Esophagus (tissue), 2 donors: ENCODE results near the gene MYBPC1. TPM values are rescaled to one million over a fixed set of nuclear protein-coding genes. Genes with fewer than 3 reads are reported as not detected.

Experiments used
- H3K27ac ChIP-seq, 2 donors: one replicate each; pipeline ENCODE4 v1.5.1; 2013; ENCODE audit warnings: low read depth in 2 of 2, mild to moderate bottlenecking in 2 of 2, inconsistent platforms in 1 of 2, low read length in 1 of 2, moderate library complexity in 1 of 2
- H3K27me3 ChIP-seq, 2 donors: one replicate each; pipeline ENCODE4 v1.6.1; 2013; ENCODE audit warnings: low read length in 2 of 2, control low read depth in 1 of 2, mild to moderate bottlenecking in 1 of 2; ENCODE audit not compliant: insufficient read depth in 2 of 2, control insufficient read depth in 1 of 2
- H3K36me3 ChIP-seq, 2 donors: one replicate each; pipeline ENCODE4 v1.6.1; 2013; ENCODE audit warnings: low read length in 1 of 2; ENCODE audit not compliant: control insufficient read depth in 2 of 2, insufficient read depth in 2 of 2
- H3K4me1 ChIP-seq, 2 donors: one replicate each; pipeline ENCODE4 v1.6.1; 2013; ENCODE audit warnings: low read length in 1 of 2; ENCODE audit not compliant: control insufficient read depth in 2 of 2, insufficient read depth in 2 of 2
- H3K4me3 ChIP-seq, 2 donors: one replicate each; pipeline ENCODE4 v1.5.1; 2013; ENCODE audit warnings: low read length in 2 of 2, mild to moderate bottlenecking in 2 of 2, low read depth in 1 of 2, moderate library complexity in 1 of 2
- H3K9me3 ChIP-seq, 2 donors: one replicate each; pipeline ENCODE4 v1.6.1; 2013; ENCODE audit warnings: mild to moderate bottlenecking in 2 of 2, low read depth in 1 of 2, low read length in 1 of 2, moderate library complexity in 1 of 2; ENCODE audit not compliant: control insufficient read depth in 2 of 2, insufficient read depth in 1 of 2
- WGBS, 2 donors: extraction: QIAGEN DNeasy Blood & Tissue Kit; methylation state at CpG; one replicate each; pipeline ENCODE4 v1.1.7; 2013; 5-methylcytosine and 5-hydroxymethylcytosine counted together
- polyA plus RNA-seq, 2 donors: library from polyadenylated mRNA; stranded (reverse); fragments of 200-250 nt; gene quantifications; one replicate each; pipeline ENCODE4 v1.2.3, GENCODE V29; 2013
- donor health status: healthy with polysubstance abuse.
- donor health status: Bipolar disorder and iron deficiency.

MYBPC1 gene
- polyA plus RNA-seq, 2 donors = 0.16 TPM; not detected in 1

DNA sequence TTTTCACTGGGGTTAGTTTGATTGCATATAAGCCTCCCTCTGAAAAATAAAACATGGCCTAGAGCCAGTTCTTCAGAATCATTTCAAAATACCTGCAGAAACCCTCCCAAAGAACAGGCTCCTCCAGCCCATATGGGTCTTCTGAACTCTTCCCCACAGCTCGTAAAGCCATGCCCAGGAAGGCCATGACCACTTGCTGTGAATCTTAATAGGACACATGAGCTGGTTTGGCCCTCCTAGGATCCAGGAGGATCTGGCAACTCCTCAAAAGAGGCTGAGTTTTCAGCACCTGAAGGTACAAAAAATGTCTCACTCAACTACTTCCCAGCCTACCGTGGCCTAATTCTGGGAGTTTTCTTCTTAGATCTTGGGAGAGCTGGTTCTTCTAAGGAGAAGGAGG lies 2.4 kb downstream of the MYBPC1 start:
- Histone ChIP-seq H3K4me1 (no peaks in the 10 kb centered on the region), H3K27me3 (no peaks in the 10 kb centered on the region), H3K36me3 (no peaks in the 10 kb centered on the region), H3K27ac (no peak overlapping the region), H3K9me3 (no peaks in the 10 kb centered on the region), H3K4me3 (no peak overlapping the region)
- WGBS, 2 donors = 72 to 83% methylated on average over 2 of the region's 2 CpGs

DNA sequence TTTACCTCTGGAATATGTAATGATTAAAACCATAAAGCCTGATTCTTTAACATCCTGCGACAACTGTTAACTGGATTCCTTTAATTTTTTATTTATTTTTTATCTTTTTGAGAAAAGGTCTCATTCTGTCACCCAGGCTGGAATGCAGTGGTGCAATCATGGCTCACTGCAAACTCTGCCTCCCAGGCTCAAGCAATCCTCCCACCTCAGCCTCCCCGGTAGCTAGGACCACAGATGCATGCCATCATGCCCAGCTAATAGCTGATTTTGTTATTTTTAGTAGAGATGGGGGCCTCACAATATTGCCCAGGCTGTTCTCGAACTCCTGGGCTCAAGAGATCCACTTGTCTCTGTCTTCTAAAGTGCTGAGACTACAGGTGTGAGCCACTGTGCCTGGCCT lies 3.7 kb downstream of the MYBPC1 start:
- no peaks in the 10 kb centered on the region for H3K36me3 ChIP-seq
- H3K4me3 ChIP-seq = no peak overlapping the region
- H3K27me3 ChIP-seq = no peaks in the 10 kb centered on the region
- H3K9me3 ChIP-seq = no peaks in the 10 kb centered on the region
- no peaks in the 10 kb centered on the region for H3K4me1 ChIP-seq
- WGBS, 2 donors = 86 to 87% methylated on average over 3 of the region's 3 CpGs
- no peak overlapping the region for H3K27ac ChIP-seq

DNA sequence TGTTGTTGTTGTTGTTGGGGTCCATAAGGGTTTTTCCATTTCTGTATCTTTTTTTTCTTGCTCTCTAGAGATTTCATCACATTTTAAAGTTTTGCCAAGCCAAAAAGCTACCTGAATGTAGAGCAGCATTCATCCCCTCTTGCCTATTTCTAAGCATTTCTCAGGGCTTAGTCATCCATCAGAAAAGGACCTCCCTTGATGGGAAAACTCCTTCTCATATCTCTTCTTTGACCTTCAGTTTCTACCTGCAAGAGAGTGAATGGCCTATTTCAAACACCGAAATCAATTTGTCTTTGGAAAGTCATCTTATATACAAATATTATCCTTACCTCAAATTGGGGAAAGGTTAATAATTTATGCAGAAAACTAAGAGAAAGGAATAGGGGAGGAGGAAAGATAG lies 4.5 kb downstream of the MYBPC1 start:
- no peaks in the 10 kb centered on the region for H3K27me3 ChIP-seq
- H3K36me3 ChIP-seq = no peaks in the 10 kb centered on the region
- no peak overlapping the region for H3K4me3 ChIP-seq
- 79 to 88% methylated on average over 1 of the region's 1 CpG for WGBS, 2 donors
- H3K9me3 ChIP-seq = no peaks in the 10 kb centered on the region
- no peaks in the 10 kb centered on the region for H3K4me1 ChIP-seq
- H3K27ac ChIP-seq = no peak overlapping the region

DNA sequence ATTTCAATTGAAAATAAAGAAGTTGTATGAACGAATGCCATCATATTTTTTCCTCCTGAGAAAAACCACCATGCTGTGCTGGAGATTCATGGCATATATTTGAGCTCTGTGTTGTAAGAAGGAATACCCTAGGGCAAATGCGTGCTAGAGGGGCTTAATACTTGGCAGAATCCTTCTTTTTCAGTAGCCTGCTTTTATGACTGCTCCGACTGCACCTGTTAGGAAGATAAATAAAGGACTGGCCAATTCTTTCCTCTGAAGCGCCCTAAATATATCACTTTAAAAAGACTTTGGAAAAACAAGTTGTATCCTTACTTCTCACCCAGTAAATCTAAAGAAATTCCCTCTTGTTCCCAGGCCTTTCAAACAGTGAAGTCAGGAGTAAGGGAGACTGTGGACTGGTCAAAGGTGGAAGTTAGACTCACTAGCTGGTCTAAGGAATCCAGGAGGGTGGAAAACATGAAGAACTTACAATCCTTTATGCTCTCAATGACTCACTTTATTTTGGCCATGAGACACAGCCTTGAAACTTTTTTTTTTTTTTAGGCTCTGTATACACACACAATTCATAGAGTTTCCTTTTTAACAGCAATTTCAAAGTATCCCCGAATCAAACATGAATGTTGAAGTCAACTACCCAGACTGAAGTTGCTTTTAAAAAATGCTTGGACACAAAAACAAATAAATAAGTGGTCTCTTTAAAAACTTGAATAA lies 5.2 kb downstream of the MYBPC1 start:
- no peak overlapping the region for H3K27ac ChIP-seq
- H3K9me3 ChIP-seq = no peaks in the 10 kb centered on the region
- H3K4me3 ChIP-seq = no peak overlapping the region
- H3K36me3 ChIP-seq = no peaks in the 10 kb centered on the region
- 50 to 55% methylated on average over 5 of the region's 5 CpGs for WGBS, 2 donors
- H3K27me3 ChIP-seq = no peaks in the 10 kb centered on the region
- H3K4me1 ChIP-seq = no peaks in the 10 kb centered on the region

DNA sequence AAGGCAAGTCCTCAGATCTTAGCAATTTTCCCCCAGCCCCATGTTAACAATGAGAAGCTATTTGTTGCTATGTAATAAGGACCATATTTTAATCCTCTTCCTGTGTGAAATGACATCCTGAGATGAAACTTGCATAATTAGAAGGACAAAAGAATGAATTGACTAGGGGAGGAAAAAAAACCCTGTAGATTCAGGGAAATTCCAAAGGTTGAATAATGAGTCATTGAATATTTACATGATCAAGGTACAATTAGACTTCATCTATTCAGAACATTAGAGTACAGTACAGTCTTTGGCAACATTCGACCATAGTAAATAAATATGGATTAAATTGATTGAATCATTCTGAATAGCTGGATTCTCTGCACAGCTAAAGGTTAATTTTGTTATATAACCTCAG lies 9.4 kb downstream of the MYBPC1 start:
- peaks cover 0 to 3% of the 10 kb centered on the region in 2 donors for H3K4me1 ChIP-seq
- no peak overlapping the region for H3K4me3 ChIP-seq
- 26 to 33% methylated on average over 1 of the region's 1 CpG for WGBS, 2 donors

DNA sequence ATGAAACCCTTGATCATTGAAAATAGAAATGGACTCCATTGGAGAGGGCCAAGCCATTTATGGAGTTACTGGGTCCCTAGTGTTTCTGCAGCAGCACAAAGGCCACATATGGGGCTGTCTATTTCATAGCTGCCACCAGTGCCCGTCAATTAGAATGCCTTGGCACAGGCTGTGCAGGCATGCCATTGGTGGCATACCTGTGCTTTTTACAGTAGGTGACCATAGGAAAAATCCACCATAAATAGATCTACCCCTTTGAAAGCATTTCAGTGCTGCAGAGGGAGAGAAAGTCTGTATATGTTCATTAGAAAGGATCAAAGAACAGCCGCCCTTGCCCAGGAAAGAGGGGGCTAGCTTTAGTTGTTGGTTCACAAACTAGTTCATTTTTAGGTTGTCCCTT lies 13.1 kb downstream of the MYBPC1 start:
- no peaks in the 10 kb centered on the region for H3K27me3 ChIP-seq
- H3K4me3 ChIP-seq = no peak overlapping the region
- peak overlapping the region in 1 of 2 donors; percentile 18 for H3K27ac ChIP-seq
- 65 to 66% methylated on average over 2 of the region's 2 CpGs for WGBS, 2 donors
- H3K9me3 ChIP-seq = no peaks in the 10 kb centered on the region
- H3K36me3 ChIP-seq = no peaks in the 10 kb centered on the region
- peaks cover 0 to 3% of the 10 kb centered on the region in 2 donors for H3K4me1 ChIP-seq

More for the DNA sequence above, 9.4 kb downstream of the MYBPC1 start:
- no peaks in the 10 kb centered on the region for H3K36me3 ChIP-seq
- H3K9me3 ChIP-seq = no peaks in the 10 kb centered on the region
- H3K27ac ChIP-seq = no peak overlapping the region
- H3K27me3 ChIP-seq = no peaks in the 10 kb centered on the region

DNA sequence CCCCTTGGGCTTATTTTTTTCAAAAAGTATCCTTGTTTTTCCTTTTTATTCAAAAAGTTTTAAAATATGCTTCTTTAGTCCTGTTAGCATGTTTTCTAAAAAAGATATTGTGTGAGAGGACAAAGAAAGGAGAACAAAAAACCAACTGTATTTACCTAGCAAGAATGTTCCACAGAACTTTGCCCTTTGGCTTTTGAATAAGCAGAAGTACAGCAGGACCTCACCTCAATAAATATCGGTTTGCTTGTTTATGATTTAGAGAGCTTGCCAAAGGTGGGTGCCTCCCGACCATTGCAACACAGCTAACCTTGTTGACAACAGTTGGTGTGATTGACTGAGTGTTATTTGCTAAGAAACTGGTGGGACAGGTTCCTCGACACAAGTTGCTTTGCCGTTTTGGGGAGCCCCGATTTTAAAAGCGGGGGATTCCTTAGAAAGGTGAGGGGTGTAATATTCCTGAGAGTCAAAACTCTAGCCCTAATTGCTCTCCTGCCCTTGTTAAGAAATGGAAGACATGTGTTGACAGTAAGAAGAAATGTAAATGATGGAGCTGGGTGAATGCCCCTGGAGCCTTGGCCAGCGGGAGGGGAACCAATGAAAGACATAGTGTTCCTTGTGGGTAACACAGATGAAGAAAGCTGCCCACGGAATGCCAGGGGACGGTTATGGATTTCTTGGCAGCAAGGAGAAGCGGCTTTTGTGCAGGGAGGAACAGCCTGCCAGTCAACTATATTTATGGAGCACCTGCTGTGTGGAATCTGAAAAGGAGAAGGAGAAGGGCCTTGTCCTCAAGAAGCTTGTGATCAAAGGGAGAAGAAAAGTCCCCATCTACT lies 13.7 kb downstream of the MYBPC1 start:
- no peaks in the 10 kb centered on the region for H3K36me3 ChIP-seq
- 38 to 51% methylated on average over 10 of the region's 10 CpGs for WGBS, 2 donors

DNA sequence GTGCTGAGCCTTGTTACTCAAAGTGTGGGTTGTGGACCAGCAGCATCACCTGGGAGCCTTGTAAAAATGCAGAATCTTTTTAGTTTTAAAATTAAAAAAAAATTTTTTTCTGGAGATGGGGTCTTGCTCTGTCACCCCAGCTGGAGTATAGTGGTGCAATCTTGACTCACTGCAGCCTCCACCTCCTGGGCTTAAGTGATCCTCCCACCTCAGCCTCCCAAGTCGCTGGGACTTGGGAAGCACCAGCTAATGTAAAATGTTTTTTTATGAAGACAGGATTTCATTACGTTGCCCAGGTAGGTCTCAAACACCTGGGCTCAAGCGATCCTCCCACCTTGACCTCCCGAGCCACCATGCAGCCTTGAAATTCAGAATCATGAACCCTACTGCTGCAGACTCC lies 14.4 kb downstream of the MYBPC1 start:
- WGBS, 2 donors = 93 to 97% methylated on average over 4 of the region's 4 CpGs
- no peaks in the 10 kb centered on the region for H3K27me3 ChIP-seq
- no peaks in the 10 kb centered on the region for H3K9me3 ChIP-seq
- no peaks in the 10 kb centered on the region for H3K36me3 ChIP-seq
- H3K4me1 ChIP-seq = peaks cover 0 to 3% of the 10 kb centered on the region in 2 donors
- no peak overlapping the region for H3K4me3 ChIP-seq
- H3K27ac ChIP-seq = no peak overlapping the region

More for the DNA sequence above, 13.7 kb downstream of the MYBPC1 start:
- Histone ChIP-seq H3K4me1 (peaks cover 0 to 3% of the 10 kb centered on the region in 2 donors), H3K27me3 (no peaks in the 10 kb centered on the region), H3K4me3 (no peak overlapping the region), H3K9me3 (no peaks in the 10 kb centered on the region), H3K27ac (peak overlapping the region in 1 of 2 donors; percentile 11)

DNA sequence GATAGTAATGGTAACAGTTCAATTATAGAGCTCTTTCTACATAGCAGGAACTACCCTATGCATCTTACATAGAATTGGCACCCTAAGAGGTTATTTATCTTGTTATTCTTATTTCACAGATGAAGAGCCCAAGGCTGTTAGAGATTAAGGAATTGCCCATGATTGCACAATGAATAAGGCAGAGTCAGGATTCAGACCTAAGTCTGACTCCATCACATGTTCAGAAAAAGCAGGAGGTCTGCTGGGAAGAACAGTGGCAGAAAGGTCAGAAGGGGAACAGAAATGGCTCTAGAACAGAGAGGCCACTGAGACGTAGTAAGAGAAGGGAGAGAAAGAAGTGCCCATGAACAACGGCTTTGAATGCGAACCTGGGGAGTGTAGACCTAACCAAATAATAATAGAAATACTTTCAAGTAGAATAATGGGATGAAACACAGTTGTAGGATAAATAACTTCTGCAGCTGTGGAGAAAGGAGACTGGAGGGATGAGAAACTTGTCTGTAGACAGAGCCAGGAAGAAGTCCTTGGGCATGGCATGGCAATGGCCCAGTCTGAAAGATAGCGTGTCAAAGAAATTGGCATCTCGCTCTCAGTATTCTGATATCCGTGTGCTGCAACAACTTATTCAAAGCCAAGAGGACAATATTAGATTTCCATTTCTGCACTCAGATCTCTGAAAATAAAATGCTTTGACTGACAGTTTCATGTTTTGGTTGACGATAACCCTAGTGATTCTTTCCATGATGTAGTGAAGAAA lies 17.6 kb downstream of the MYBPC1 start:
- H3K4me1 ChIP-seq = peaks cover 0 to 3% of the 10 kb centered on the region in 2 donors
- no peak overlapping the region for H3K27ac ChIP-seq
- H3K4me3 ChIP-seq = no peak overlapping the region
- no peaks in the 10 kb centered on the region for H3K27me3 ChIP-seq
- no peaks in the 10 kb centered on the region for H3K9me3 ChIP-seq
- 77 to 82% methylated on average over 7 of the region's 7 CpGs for WGBS, 2 donors
- H3K36me3 ChIP-seq = no peaks in the 10 kb centered on the region
